Thymus (tissue), 11 donors: Measurements from ENCODE around the gene SLC25A21. TPM values are rescaled to one million over a fixed set of nuclear protein-coding genes. Genes with fewer than 3 reads are reported as not detected.
"Not testable (repeated sequence)": the region's sequence is repeated elsewhere in the genome, so short reads cannot be mapped to it uniquely, and the experiment has no call there.

Source experiments
- DNase-seq, 9 donors: peaks; one replicate each; pipeline ENCODE4 v3.0.0-alpha.2; 2013; ENCODE audit warnings: low spot score in 9 of 9, low read depth in 6 of 9, missing footprints in 1 of 9
- H3K27ac ChIP-seq, 2 donors: one replicate each; pipeline ENCODE4 v1.5.1; 2013; ENCODE audit warnings: control low read depth in 1 of 2, low read depth in 1 of 2, low read length in 1 of 2, mild to moderate bottlenecking in 1 of 2, moderate library complexity in 1 of 2
- H3K27me3 ChIP-seq, 2 donors: one replicate each; pipeline ENCODE4 v1.5.1; 2013; ENCODE audit warnings: low read length in 1 of 2; ENCODE audit not compliant: control insufficient read depth in 2 of 2, insufficient read depth in 1 of 2
- H3K36me3 ChIP-seq, 2 donors: one replicate each; pipeline ENCODE4 v1.5.1; 2013; ENCODE audit warnings: low read length in 1 of 2, mild to moderate bottlenecking in 1 of 2, moderate library complexity in 1 of 2; ENCODE audit not compliant: control insufficient read depth in 2 of 2, insufficient read depth in 2 of 2
- H3K4me1 ChIP-seq, 2 donors: one replicate each; pipeline ENCODE4 v1.5.1; 2013; ENCODE audit warnings: low read length in 2 of 2; ENCODE audit not compliant: control insufficient read depth in 2 of 2, insufficient read depth in 2 of 2
- H3K4me3 ChIP-seq, 2 donors: one replicate each; pipeline ENCODE4 v1.5.1; 2013; ENCODE audit warnings: low read length in 2 of 2, control low read depth in 1 of 2, mild to moderate bottlenecking in 1 of 2
- H3K9me3 ChIP-seq, 2 donors: one replicate each; pipeline ENCODE4 v1.5.1; 2013; ENCODE audit warnings: low read length in 1 of 2, mild to moderate bottlenecking in 1 of 2; ENCODE audit not compliant: control insufficient read depth in 2 of 2, insufficient read depth in 1 of 2
- WGBS: extraction: QIAGEN DNeasy Blood & Tissue Kit; methylation state at CpG from one replicate; pipeline ENCODE4 v1.1.7; 2013; 5-methylcytosine and 5-hydroxymethylcytosine counted together
- polyA plus RNA-seq: library from polyadenylated mRNA; stranded (reverse); fragments of 200-250 nt; gene quantifications from one replicate; pipeline ENCODE4 v1.2.3, GENCODE V29; 2013
- total RNA-seq: library from RNA; stranded (reverse); fragments of 120-200 nt; gene quantifications from one replicate; pipeline ENCODE4 v1.2.4, GENCODE V29; 2013
- donor health status: healthy.

The SLC25A21 gene
- total and polyA plus RNA-seq, 2 donors: 0.46 to 0.90 TPM

- H3K27me3 ChIP-seq, H3K36me3 ChIP-seq, DNase-seq, H3K4me3 ChIP-seq, H3K4me1 ChIP-seq, H3K9me3 ChIP-seq, H3K27ac ChIP-seq: not testable (repeated sequence)
Observed at GRCh38 chr14:36862237-36862636, 310.2 kb downstream of the SLC25A21 start.

DNA sequence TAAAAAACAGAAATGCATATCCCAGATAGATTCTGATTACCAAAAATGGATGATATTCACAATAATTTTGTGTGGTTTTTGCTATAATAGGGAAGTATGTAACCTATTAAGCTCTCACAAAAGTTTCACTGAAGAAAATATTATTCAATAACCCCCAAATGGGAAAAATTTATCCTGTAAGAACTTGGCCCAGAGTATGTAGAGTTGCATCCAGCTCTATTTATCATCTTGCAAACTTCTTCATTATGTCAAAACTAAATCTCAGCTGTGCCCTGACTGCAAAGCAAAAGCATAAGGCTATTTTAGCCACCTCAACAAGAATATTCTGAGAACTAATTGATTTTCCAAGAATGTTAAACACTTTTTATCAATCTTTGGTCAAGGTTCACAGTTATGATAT is 311.6 kb downstream of the SLC25A21 start:
- Histone ChIP-seq H3K4me1 (no peaks in the 10 kb centered on the region), H3K27me3 (no peaks in the 10 kb centered on the region), H3K9me3 (no peaks in the 10 kb centered on the region), H3K36me3 (no peaks in the 10 kb centered on the region), H3K27ac (no peak overlapping the region), H3K4me3 (no peak overlapping the region)
- no peak for DNase-seq

- Histone ChIP-seq H3K27me3 (no peaks in the 10 kb centered on the region), H3K9me3 (no peaks in the 10 kb centered on the region), H3K27ac (no peak overlapping the region), H3K4me3 (no peak overlapping the region), H3K4me1 (no peaks in the 10 kb centered on the region), H3K36me3 (no peaks in the 10 kb centered on the region)
- WGBS: 90% methylated on average over 3 of the region's 3 CpGs
- no peak for DNase-seq
Observed at GRCh38 chr14:36859119-36859518, 313.3 kb downstream of the SLC25A21 start.

GRCh38 chr14:36857842-36858445 is 314.5 kb downstream of the SLC25A21 start:
- Histone ChIP-seq H3K36me3 (no peaks in the 10 kb centered on the region), H3K27me3 (no peaks in the 10 kb centered on the region), H3K9me3 (no peaks in the 10 kb centered on the region), H3K4me1 (no peaks in the 10 kb centered on the region), H3K4me3 (no peak overlapping the region), H3K27ac (no peak overlapping the region)
- 70% methylated on average over 5 of the region's 5 CpGs for WGBS
- no peak for DNase-seq

GRCh38 chr14:36857136-36857535 is 315.3 kb downstream of the SLC25A21 start:
- Histone ChIP-seq H3K9me3 (no peaks in the 10 kb centered on the region), H3K4me1 (no peaks in the 10 kb centered on the region), H3K27ac (no peak overlapping the region), H3K4me3 (no peak overlapping the region), H3K27me3 (no peaks in the 10 kb centered on the region), H3K36me3 (no peaks in the 10 kb centered on the region)
- DNase-seq: no peak
- whole genome bisulfite sequencing: 90% methylated on average over 7 of the region's 7 CpGs

DNA sequence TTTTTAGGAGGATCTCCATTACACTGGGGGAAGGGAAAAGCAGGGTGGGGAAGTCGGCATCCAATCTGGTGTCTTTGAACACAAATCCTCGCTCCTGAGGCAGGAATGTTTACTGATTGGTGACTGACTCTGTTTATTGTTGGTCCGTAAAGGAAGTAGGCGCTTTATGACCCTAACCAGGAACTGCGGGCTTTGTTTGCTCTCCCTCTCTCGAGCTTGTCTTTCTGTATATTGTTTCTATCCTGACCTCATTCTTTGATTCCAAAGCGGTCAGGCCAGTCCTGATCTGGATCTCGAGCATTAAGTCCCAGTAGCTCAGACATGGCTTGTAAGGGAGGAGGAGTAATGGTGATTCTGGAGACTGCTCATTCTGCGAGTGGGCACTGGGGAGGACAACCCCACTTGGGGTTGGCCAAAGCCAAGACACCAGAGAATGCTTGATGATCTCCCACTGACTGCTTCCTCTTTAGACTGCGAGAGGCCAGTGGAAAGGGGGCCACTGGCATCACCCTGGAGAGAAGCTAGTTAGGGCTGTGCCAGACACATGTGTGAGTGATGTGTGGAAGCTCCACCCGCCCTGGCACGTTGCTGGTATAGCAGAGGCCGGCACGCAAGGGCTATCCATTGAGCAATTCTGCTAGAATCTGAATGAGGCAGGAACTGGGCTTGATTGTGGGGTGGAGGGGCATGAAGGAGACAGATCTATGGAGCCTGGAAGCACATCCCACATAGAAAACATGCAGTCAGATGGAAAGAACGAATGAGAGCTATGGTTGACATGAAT is 316.1 kb downstream of the SLC25A21 start:
- Histone ChIP-seq H3K4me3 (no peak overlapping the region), H3K9me3 (no peaks in the 10 kb centered on the region), H3K27ac (no peak overlapping the region), H3K4me1 (no peaks in the 10 kb centered on the region), H3K36me3 (no peaks in the 10 kb centered on the region), H3K27me3 (no peaks in the 10 kb centered on the region)
- 55% methylated on average over 15 of the region's 15 CpGs for WGBS
- DNase-seq: no peak

- Histone ChIP-seq H3K9me3 (no peaks in the 10 kb centered on the region), H3K27me3 (no peaks in the 10 kb centered on the region), H3K36me3 (no peaks in the 10 kb centered on the region), H3K27ac (no peak overlapping the region), H3K4me1 (no peaks in the 10 kb centered on the region), H3K4me3 (no peak overlapping the region)
- no peak for DNase-seq
- WGBS: 83% methylated on average over 3 of the region's 3 CpGs
Observed at GRCh38 chr14:36855396-36855795, 317.0 kb downstream of the SLC25A21 start.

DNA sequence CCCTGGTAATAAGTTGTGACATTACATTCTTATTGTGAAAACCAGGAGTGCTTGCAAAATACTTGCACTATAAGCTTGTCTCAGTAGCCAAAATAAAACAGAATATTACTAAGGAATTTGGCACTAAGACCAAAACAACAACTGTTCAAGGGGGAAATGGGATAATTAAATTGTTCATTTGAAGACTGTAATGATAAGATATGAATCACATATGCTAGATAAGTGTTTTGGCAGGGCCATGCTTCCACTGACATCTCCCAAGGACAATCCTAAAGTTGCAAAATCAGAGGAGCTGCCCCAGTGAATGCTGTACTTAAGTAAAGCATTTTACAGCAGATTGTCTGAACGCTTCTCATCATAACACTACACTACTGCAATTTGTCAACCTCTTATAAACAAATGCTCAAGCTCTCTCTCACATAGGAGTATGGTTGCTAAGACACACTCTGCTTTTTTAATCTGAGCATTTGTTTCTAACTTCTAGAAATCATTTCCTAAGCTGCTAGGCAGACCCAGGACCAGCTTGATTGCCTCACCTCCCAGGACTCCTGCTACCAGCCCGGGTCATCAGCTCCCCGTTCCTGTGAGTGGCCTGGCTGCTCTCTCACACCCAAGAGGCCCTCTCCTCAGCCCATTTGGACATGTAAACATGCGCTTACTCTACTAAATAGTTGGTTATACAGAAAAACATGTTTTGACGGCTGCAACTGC is 319.3 kb downstream of the SLC25A21 start:
- no peak overlapping the region for H3K4me3 ChIP-seq
- H3K27me3 ChIP-seq: no peaks in the 10 kb centered on the region
- H3K36me3 ChIP-seq: no peaks in the 10 kb centered on the region
- no peaks in the 10 kb centered on the region for H3K9me3 ChIP-seq
- no peak for DNase-seq
- peak overlapping the region in 1 of 2 donors; percentile 32 for H3K27ac ChIP-seq
- H3K4me1 ChIP-seq: no peaks in the 10 kb centered on the region
- 63% methylated on average over 5 of the region's 5 CpGs for WGBS

- H3K36me3 ChIP-seq: no peaks in the 10 kb centered on the region
- H3K27me3 ChIP-seq: no peaks in the 10 kb centered on the region
- DNase-seq: peak in 1 of 9 donors; percentile 1
- H3K27ac ChIP-seq: no peak overlapping the region
- H3K4me1 ChIP-seq: no peaks in the 10 kb centered on the region
- no peak overlapping the region for H3K4me3 ChIP-seq
- 94% methylated on average over 5 of the region's 5 CpGs for WGBS
- H3K9me3 ChIP-seq: no peaks in the 10 kb centered on the region
Observed at GRCh38 chr14:36848213-36848612, 324.2 kb downstream of the SLC25A21 start.
